H1 (cell line): ENCODE data around the gene CEP250. TPM values are rescaled to one million over a fixed set of nuclear protein-coding genes. Genes with fewer than 3 reads are reported as not detected.

Source experiments
- NANOG ChIP-seq: IDR thresholded peaks from 2 replicates; pipeline ENCODE4 v1.6.1; 2011; ENCODE audit warnings: low read length, low read depth, mild to moderate bottlenecking, inconsistent platforms; ENCODE audit not compliant: insufficient read depth, poor library complexity, severe bottlenecking
- USF2 ChIP-seq: IDR thresholded peaks from 2 replicates; pipeline ENCODE4 v1.6.1; 2011; ENCODE audit warnings: low read length, improper control_type of control experiment
- YY1 ChIP-seq: IDR thresholded peaks from 2 replicates; pipeline ENCODE4 v1.6.1; 2011; ENCODE audit warnings: low read depth, mild to moderate bottlenecking, low read length
- polyA plus RNA-seq, 7 experiments: library from polyadenylated mRNA; depleted of rRNA in 3 of 7; stranded (reverse) in 5 of 7; unstranded in 2 of 7; fragments of >200 nt in 5 of 7; fragments of 200-250 nt in 2 of 7; gene quantifications; 1 replicate in 5 of 7; 2 replicates in 1 of 7; 4 replicates in 1 of 7; pipeline versions ENCODE4 v1.2.1 to v1.2.3, GENCODE V29; 2011 to 2013; ENCODE audit warnings: missing spikeins in 2 of 7, mixed read lengths in 2 of 7
- total RNA-seq: library from RNA; stranded (reverse); fragmentation: NEBNext Ultra II Directional; extraction: Animal tissue kit (Norgen Biotek cat#: 25700); gene quantifications from 2 replicates; pipeline ENCODE4 v1.2.1, GENCODE V29; 2021

Gene CEP250
- total and polyA plus RNA-seq, 2 of the 8 experiments (the other 6 are each of a cell fraction or from before 2014, with no cell fraction given): 2.6 to 33.7 TPM

- TF ChIP-seq USF2 (no peak), NANOG (no peak), YY1 (no peak)
- TF ChIP-seq, all 59 proteins: peak for 0
Observed at GRCh38 chr20:35510951-35511735, 55.7 kb downstream of the CEP250 start (continued).
